ENCODE results near the gene SSTR5. TPM values are rescaled to one million over a fixed set of nuclear protein-coding genes. Genes with fewer than 3 reads are reported as not detected.
A peak's percentile ranks its signal among the peaks of the same experiment; 100 is the strongest.

The SSTR5 gene
- total and polyA plus RNA-seq, 4 donors: not detected

- no peak overlapping the region for H3K4me3 ChIP-seq (ENCODE audit: low read depth in 1 of 3, low read length in 3 of 3)
- no peak overlapping the region for H3K27ac ChIP-seq (ENCODE audit: low read depth in 1 of 2, low read length in 2 of 2)
- 24% methylated on average over 34 of the region's 34 CpGs for WGBS
- H3K36me3 ChIP-seq (ENCODE audit: control insufficient read depth in 4 of 4, insufficient read depth in 3 of 4, low read depth in 1 of 4, low read length in 3 of 4): no peaks in the 10 kb centered on the region
- peak; percentile 57 for DNase-seq (ENCODE audit: low spot score)
- H3K4me1 ChIP-seq (ENCODE audit: control insufficient read depth in 4 of 4, insufficient read depth in 4 of 4, low read length in 3 of 4): no peaks in the 10 kb centered on the region
- no peaks in the 10 kb centered on the region for H3K9me3 ChIP-seq (ENCODE audit: control insufficient read depth in 4 of 4, low read length in 3 of 4)
- H3K9ac ChIP-seq (ENCODE audit: low read depth in 1 of 2, low read length in 2 of 2): no peak overlapping the region
- peaks cover 0 to 4% (median 0%) of the 10 kb centered on the region in 4 donors for H3K27me3 ChIP-seq (ENCODE audit: control insufficient read depth in 4 of 4, insufficient read depth in 4 of 4, low read length in 3 of 4)
- no peak for TF ChIP-seq ZBTB33 (IDR thresholded peaks at IDR 0.05)
- TF ChIP-seq MAX (IDR thresholded peaks at IDR 0.05): no peak
- TF ChIP-seq CTCF (IDR thresholded peaks at IDR 0.05; ENCODE audit: low read depth, low read length, missing input control): peak; percentile 71
- TF ChIP-seq YY1 (IDR thresholded peaks at IDR 0.05): no peak
- peak; percentile 82 to 85 for TF ChIP-seq RAD21 (IDR thresholded peaks at IDR 0.05)
- TF ChIP-seq HNF4G (IDR thresholded peaks at IDR 0.05): no peak
Observed at GRCh38 chr16:1054660-1055556, 17.6 kb upstream of the SSTR5 start.

- DNase-seq (ENCODE audit: low spot score): no peak
- no peaks in the 10 kb centered on the region for H3K4me1 ChIP-seq (ENCODE audit: control insufficient read depth in 4 of 4, insufficient read depth in 4 of 4, low read length in 3 of 4)
- WGBS: 66% methylated on average over 13 of the region's 13 CpGs
- no peaks in the 10 kb centered on the region for H3K9me3 ChIP-seq (ENCODE audit: control insufficient read depth in 4 of 4, low read length in 3 of 4)
- TF ChIP-seq ATF3 (IDR thresholded peaks at IDR 0.05) (no peak), HNF4A (conservative IDR thresholded peaks at IDR 0.05) (no peak)
- H3K27me3 ChIP-seq (ENCODE audit: control insufficient read depth in 4 of 4, insufficient read depth in 4 of 4, low read length in 3 of 4): peaks cover 0 to 4% (median 0%) of the 10 kb centered on the region in 4 donors
- no peaks in the 10 kb centered on the region for H3K36me3 ChIP-seq (ENCODE audit: control insufficient read depth in 4 of 4, insufficient read depth in 3 of 4, low read depth in 1 of 4, low read length in 3 of 4)
- no peak overlapping the region for H3K9ac ChIP-seq (ENCODE audit: low read depth in 1 of 2, low read length in 2 of 2)
- no peak overlapping the region for H3K4me3 ChIP-seq (ENCODE audit: low read depth in 1 of 3, low read length in 3 of 3)
- H3K27ac ChIP-seq (ENCODE audit: low read depth in 1 of 2, low read length in 2 of 2): no peak overlapping the region
Observed at GRCh38 chr16:1055557-1055924, 17.0 kb upstream of the SSTR5 start.

- Histone ChIP-seq H3K27ac (ENCODE audit: low read depth in 1 of 2, low read length in 2 of 2) (no peak overlapping the region), H3K4me3 (ENCODE audit: low read depth in 1 of 3, low read length in 3 of 3) (no peak overlapping the region), H3K9me3 (ENCODE audit: control insufficient read depth in 4 of 4, low read length in 3 of 4) (no peaks in the 10 kb centered on the region), H3K36me3 (ENCODE audit: control insufficient read depth in 4 of 4, insufficient read depth in 3 of 4, low read depth in 1 of 4, low read length in 3 of 4) (no peaks in the 10 kb centered on the region), H3K9ac (ENCODE audit: low read depth in 1 of 2, low read length in 2 of 2) (no peak overlapping the region), H3K4me1 (ENCODE audit: control insufficient read depth in 4 of 4, insufficient read depth in 4 of 4, low read length in 3 of 4) (no peaks in the 10 kb centered on the region), H3K27me3 (ENCODE audit: control insufficient read depth in 4 of 4, insufficient read depth in 4 of 4, low read length in 3 of 4) (peaks cover 0 to 4% (median 0%) of the 10 kb centered on the region in 4 donors)
- WGBS: 73% methylated on average over 8 of the region's 8 CpGs
- no peak for DNase-seq (ENCODE audit: low spot score)
- TF ChIP-seq TAF1 (conservative IDR thresholded peaks at IDR 0.05) (no peak), REST (IDR thresholded peaks at IDR 0.05) (no peak), YY1 (IDR thresholded peaks at IDR 0.05) (no peak), RAD21 (IDR thresholded peaks at IDR 0.05) (no peak), MAX (IDR thresholded peaks at IDR 0.05) (no peak), EGR1 (IDR thresholded peaks at IDR 0.05; ENCODE audit: low read depth in 2 of 2) (no peak), SP1 (IDR thresholded peaks at IDR 0.05) (no peak), GABPA (IDR thresholded peaks at IDR 0.05 in 1 of 2, conservative IDR thresholded peaks at IDR 0.05 in 1 of 2) (no peak), ZBTB33 (IDR thresholded peaks at IDR 0.05) (no peak), ATF3 (IDR thresholded peaks at IDR 0.05) (no peak), RXRA (IDR thresholded peaks at IDR 0.05) (no peak), HNF4G (IDR thresholded peaks at IDR 0.05) (no peak), HNF4A (conservative IDR thresholded peaks at IDR 0.05) (no peak)
Observed at GRCh38 chr16:1056196-1056595, 16.4 kb upstream of the SSTR5 start.

Data from liver (tissue), 9 donors.